ENCODE results near the gene DRD3. TPM values are rescaled to one million over a fixed set of nuclear protein-coding genes. Genes with fewer than 3 reads are reported as not detected.
A peak's percentile ranks its signal among the peaks of the same experiment; 100 is the strongest.

The DRD3 gene
- polyA plus RNA-seq, 10 donors = not detected

DNA sequence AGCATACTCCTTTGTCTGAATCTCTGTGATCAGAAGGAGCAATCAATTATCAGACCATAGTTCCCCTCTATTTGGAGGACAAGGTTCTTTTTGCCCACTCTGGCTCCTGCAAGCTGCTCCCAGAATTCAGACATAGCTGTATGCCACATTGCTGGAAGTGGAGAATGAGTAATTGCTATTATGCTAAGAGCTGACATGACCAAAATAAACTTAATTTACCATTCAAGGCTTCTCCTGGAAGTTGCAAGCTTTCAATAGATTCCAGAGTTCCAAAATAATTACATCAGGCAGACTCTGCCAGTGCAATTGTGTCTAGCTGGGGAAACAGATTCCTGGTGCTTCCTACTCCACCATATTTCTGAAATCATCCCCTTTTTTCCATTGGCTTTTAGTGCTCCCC lies 7.6 kb upstream of the DRD3 start:
- DNase-seq = no peak

DNA sequence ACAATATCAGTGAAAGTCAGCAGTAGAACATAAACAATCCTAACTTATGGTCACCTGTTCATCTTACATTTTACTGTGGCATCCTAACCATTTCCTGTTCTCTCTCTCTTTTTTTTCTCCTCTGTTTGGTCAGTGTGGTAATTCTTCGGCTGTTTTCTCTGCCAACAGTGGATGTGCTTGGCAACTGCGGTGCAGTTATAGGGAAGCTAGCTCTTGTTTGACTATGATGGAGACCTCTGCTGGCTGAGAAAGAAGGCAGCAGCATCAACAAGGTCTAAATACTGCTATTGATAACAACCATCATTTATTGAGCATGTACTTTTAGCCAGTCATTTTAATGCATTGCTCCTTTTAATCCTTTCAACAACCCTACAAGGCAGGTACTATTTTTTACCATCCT lies 723 bp upstream of the DRD3 start:
- peak in 1 of 3 donors; percentile 4 for DNase-seq

DNA sequence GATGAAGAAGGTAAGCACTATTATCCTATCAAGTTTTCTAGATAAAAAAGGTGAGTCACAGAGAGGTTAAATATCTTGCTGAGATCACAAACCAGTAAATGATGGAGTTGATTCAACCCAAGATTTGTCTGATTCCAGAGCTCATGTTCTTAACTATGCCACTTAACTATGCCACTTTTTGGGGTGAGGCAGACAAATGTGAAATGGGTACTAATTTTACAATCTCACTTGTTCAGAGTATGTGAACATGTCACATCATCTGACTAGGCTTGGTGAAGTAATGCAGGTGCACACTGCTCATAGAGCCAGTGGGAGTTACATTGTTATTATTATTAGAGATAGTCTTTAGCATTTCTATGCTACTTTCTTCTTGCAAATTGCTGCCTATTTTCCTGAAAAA lies 2.0 kb downstream of the DRD3 start:
- no peak for DNase-seq

DNA sequence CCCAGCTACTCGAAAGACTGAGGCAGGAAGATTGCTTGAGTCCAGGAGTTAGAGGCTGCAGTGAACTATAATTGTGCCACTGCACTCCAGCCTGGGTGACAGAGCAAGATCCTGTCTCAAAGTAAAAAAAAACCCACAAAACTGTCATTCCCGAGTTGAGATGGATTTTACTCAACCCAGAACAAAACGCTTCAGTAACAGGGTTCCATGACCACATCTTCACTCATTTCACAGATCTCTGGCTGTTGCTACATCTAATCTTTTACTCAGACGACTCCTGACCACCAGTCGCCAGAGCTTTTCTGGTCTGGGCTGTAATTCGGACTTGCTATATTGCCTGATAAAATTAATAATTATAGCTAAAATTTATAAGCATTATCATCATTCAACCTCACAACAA lies 2.4 kb downstream of the DRD3 start:
- DNase-seq = no peak

DNA sequence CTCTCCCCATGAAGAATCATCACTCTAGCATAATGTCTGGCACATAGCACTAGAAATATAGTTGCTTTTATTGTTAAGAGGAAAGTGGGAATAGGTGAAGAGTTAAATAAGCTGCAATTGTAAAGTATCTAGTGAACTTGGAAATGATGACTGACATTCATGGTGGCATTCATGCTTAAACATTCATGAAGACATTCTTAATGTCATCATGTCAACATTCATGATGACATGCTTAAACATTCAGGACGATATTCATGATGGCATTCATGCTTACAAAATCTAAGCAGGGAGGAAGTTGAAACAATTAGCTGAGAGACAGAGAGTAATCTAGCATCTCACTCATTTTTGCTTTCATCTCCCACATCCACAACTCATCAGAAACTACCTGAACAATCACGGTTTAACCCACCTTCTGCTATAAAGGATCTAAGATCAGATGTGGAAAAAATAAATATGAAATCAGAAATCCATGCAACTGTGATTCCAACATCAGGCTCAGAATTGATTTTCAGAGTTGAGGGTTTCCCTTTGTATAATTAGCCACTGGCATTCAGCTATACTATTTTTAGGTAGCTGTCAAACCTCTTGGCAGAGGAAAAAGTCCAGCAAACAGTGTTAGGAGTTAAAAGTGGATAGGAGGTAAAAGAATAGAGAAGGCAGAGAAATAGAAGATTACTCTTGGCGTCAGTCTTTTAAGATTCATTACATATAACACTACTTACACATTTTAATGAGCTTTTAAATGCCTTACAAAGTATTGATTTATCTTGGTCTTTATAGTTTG lies 3.5 kb downstream of the DRD3 start:
- no peak for DNase-seq

DNA sequence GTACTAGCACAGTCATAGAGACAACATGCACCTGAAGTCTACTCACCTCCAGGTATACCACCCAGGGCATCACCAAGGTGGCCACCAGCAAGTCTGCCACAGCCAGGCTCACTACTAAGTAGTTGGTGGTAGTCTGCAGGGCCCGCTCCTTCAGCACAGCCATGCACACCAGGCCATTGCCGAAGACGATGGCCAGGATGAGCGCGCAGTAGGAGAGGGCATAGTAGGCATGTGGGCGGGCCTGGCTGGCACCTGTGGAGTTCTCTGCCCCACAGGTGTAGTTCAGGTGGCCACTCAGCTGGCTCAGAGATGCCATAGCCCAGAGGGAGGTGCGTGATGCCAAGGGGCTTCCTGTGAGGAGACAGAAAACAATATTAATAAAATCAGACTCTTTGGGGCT lies 7.2 kb downstream of the DRD3 start:
- no peak for DNase-seq

DNA sequence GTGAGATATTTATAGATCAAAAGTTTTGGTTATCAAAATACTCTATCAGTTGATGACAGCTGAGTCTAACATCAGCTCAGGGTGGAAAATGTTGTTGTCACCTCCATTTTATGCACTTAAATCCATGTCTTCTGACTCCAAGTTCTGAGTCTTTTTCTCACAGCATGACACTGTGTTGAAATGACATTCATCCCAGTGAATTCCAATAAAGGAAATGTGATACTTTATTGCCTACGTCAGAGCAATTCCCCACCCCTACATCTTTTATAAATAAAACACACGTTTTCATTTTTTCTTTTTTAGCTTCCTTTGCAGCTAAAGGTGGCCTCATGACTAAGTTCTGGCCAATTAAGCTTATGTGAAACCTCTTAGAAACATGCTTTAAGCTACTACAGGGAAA lies 10.7 kb downstream of the DRD3 start:
- no peak for DNase-seq

DNA sequence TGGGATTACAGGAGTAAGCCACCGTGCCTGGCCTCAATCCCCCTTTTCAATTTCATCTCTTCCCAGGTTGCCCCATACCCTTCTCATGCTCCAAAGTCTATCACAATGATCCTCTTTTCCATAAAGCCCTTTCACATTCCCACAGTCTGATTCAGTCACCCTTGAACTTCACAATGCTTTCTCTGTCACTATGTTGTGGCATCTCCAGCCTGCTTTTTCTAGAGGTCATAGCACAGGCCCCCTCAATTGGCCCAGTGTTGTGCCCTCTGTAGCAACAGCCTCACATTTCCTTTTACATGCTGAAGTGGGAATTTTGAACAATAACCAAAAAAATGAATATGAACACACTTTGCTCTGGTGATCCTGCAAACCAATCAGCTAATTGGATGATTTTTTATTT lies 21.5 kb downstream of the DRD3 start:
- DNase-seq = no peak

DNA sequence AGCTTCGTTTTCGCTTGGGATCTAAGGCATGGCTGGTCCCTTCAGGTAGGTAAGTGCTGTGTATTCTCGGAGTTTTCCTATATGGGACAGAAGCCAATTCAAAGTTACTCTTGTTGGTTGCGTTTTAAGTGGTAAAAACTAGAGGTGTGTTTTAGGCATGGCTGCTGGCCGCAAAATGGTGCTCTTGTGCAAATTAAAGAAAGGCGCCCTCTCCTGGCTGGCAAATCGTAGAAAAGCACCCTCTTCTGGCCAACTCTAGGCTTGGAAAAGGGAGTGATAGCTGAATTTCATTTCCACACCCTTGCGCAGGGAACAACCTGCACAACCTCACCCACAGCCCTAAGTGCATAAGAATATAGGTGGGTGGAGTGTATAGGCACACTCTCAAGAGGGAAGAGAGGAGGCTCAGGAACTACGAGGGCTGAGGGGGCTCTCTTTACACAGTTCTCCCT lies 23.5 kb downstream of the DRD3 start:
- DNase-seq = peak in 1 of 3 donors; percentile 7

DNA sequence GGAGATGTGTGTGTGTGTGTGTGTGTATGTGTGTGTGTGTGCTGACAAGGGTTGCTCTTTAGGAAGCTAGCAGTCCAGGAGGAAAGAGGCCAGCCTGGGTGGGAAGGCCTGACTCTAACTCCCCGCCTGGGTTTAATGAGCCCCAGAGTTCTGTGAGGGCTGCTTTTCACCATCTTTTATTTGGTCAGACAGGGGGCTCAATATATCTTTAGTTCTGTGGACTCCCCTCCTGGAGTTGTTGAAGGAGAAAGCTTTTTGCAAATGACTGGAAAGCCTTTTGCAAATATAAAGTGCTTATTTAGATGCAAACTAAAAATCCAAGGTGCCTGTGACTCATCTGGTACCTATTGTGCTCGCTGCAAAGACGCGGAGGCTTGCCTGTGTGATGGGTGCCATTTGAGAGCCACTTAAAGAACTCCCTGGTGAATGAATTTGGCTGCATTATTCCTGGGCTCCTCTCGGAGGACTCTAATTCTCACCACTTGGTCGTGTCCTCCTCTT lies 24.5 kb downstream of the DRD3 start:
- no peak for DNase-seq

DNA sequence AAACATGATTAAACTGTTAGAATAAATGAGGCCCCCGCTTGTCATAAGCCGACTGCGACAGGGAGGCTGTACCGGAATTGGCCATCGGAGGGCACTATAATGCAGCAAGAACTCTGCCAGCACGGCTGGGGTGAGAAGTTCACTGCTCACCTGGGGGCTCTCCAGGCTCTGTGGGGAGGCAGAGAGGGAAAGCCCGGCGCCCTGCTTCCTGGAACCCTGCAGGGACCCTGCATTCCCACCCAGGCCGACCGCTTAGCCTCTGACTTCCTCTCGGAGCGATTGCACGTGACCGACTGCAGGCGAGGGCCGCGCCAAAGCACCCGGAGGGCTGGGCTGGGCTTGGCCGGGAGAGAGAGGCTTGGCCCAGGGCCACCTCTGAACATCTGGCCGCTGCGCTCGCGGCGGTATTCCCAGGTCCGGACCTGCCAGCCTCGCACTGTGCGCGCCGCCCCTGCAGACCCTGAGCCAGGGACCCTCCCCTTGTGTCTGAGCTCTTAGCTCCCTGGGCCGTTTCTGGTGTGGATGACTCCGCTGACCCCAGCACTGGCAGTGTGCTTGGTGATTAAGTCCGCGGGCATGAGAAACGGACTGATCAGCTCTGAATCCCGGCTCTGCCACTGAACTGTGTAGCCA lies 26.2 kb downstream of the DRD3 start:
- DNase-seq = peak; percentile 51 to 94 (median 81)

DNA sequence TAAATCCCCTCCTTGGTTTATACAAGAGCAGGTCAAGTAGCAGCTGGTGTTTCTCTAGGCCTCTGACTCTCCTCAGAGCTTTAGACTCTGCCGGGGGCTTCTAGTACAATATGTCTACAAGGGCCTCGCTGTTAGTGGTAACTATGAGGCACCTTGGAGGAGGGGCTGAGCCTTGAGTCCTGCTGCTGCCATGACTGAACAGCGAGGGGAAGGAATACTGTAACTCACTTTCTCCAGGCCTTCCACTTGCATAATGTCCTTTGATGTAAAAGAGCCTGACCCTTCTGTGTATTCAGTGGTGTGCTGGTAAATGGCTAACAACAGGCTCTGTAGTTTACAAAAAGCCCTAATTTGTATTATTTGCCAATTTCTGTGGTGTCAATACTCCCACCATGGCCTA lies 27.8 kb downstream of the DRD3 start:
- no peak for DNase-seq

DNA sequence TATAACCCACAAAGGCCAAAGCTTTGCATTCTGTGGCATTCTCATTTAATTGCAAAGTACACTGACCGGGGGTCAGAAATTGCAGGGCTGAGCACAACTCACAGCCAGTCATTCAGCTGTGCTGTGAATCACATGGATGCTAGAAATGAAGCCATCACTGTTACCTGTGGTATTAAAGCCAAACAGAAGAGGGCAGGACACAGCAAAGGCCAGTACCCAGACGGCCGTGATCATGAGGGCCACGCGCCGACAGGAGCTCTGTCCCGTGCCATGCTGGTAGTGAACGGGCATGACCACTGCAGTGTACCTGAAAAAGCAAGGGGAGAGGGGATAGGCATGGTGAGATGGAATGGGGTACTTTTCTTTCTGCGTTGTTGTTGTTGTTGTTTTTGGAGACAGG lies 31.6 kb downstream of the DRD3 start:
- DNase-seq = no peak

DNA sequence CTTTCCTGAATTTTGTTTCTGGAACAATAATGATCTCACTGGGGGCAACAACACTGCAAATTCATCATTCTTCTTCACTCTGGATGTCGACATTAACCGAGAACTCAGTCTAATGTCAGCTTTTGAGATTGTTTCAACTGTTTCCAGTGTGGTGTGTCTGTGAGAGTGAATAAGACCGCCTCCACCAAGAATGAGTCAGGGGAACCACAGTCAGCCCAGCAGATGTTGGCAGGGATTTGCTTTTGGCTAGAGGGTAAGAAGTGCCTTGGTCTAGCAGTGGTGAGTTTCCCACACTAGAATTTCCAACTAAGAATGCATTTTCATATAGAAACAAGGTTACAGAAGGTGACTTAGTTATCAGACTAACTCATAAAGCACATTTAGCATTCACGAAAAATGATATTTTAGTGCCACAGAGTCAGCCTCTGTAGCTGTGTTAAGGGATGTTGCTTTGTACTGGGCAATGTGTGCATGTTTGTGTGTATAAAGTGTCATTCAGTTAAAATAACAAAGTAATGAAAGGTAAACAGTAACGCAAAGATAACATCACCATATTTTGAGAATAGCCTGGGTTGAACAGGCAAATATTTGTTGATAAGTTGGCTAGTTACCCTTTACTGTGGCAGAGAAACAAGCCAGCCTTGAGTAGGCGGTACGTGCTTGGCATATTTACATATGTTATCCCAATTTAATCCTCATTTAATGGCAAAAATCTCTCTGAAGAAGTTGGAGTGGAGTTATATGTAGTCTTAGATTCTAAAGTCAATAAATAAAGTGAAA lies 33.8 kb downstream of the DRD3 start:
- peak in 2 of 3 donors; percentile 19 to 74 for DNase-seq

DNA sequence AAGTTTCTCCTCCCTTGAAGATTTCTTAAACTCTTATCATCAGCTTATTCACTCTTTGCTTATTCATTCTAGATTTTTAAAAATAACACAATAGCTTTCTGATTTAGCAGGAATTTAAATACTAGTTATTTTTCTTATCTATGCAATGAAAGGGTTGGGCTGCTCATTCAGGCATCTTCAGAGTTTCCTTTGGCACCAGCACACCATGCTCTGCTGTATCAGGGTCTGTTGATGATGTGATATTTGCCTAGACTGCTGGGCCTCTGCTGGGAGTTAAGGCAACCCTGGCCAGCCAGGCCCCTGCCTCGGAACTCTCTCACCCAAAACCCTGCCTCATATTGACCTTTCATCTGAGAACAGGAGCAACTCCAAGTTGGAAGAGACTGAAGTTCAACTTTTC lies 35.0 kb downstream of the DRD3 start:
- no peak for DNase-seq

DNA sequence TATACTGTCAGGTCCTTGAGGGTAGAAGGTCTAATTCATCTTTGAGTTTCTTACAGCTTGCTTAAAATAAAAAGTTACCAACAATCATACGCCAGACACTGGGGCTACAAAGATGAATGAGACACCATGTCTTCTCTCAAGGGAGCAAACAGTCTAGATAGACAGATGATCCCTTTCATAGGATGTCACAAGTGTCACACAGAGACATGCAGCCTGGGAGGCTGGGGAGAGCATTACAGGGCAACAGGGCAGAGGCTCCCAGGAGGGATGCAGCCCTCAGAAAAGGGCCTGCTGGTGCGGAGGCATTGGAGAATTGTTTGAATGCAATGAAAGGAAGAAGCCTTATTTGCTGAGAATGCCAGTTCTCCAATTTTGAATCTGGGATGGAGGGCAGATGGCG lies 39.0 kb downstream of the DRD3 start:
- no peak for DNase-seq

DNA sequence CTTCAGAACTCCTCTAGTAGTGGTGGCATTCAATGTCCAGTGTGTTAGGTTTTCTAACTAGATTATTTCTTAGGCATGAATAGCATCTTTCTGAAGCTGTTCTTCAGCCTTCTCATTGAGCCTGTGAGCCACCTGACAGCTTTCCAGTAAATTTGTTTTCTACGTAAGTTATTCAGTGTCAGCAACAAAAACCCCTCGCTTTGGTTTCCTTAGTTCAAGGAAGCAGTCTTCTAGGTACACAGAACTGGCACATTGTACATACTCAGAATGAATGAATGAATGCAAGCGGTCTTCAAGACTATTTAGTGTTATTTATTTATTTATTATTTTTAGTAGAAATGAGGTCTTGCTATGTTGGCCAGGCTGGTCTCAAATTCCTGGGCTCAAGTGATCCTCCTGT lies 44.9 kb downstream of the DRD3 start:
- no peak for DNase-seq

DNA sequence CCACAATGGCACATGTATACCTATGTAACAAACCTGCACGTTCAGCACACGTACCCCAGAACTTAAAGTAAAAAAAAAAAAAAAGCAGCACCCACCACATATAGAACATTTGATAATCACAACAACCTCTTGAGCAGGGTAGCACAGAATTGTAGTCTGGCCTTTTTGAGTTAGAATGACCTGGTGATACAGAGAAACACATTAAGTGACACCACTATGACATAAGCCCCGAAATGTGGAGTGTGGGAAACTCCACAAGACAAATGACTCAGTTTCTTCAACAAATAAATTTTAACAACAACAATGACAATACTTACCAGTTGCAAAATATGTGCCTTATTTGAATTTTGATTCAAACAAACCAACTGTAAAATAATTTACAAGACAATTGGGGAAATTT lies 46.4 kb downstream of the DRD3 start:
- DNase-seq = no peak

DNA sequence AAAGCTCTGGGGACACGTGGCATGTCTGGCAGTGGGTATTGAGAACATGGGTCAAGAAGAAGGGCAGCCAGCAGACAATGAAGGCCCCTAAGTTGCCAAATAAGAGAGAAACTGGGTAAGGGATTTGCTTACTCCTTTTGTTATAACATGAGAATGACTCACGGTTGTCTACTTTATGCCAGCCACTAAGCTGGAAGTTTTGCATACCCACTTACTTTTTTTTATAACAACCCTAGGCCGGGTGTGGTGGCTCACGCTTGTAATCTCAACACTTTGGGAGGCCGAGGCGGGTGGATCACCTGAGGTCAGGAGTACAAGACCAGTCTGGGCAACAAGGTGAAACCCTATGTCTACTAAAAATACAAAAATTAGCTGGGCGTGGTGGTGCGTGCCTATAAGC lies 50.0 kb downstream of the DRD3 start:
- no peak for DNase-seq

DNA sequence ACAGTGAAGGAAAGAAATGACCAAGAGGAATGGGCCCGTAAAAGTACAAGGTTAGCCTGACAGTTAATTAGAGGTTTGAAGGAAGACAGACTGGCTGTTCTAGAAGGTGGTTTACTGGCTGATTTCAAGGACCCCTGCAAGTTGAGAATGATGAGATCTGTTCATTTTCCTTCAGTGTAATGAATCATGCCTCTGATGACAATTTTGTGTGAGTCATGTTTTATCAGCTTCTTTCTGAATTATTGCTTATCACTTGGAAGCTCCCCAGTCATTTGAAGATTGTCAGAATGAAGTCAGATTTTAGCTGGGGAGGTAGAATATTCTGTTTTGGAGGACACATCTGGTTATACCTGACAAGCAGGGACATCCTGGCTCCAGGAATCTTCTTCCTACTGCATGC lies 50.6 kb downstream of the DRD3 start:
- no peak for DNase-seq

DNA sequence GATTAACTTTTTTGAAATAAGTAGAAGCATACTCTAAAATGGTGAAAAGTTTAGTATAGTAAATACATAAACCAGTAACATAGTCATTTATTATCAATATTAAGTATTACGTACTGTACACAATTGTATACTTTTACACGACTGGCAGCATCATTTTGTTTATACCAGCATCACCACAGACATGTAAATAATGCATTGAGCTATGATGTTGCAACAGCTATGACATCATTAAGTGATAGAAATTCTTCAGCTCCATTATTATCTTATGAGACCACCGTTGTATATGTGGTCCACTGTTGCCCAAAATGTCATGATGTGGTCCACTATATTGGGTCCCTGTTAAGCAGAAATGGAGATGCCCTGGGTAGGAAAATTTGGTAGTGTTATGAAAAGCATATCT lies 51.3 kb downstream of the DRD3 start:
- DNase-seq = no peak

DNA sequence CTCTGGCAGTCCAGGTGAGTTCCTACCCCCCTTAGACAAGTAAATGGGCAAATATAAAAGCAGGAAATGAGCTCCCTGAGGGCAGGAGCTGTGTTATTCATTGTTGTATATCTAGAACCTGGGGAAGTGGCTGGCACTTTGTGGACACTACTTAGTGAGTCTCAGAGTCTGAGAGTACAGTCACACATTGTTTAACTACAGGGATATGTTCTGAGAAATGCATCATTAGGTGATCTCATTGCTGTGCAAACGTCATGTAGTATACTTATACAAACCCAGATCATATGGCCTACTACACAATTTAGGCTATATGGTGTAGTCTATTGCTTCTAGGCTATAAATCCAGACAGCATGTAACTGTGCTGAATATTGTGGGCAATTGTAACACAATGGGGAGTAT lies 52.4 kb downstream of the DRD3 start:
- no peak for DNase-seq

Data from muscle of back (tissue), 11 donors.